ENCODE data around the gene CD160. TPM values are rescaled to one million over a fixed set of nuclear protein-coding genes. Genes with fewer than 3 reads are reported as not detected.

The CD160 gene
- total RNA-seq, 4 donors from 2014 or later, result 0.26 TPM; not detected in 3

DNA sequence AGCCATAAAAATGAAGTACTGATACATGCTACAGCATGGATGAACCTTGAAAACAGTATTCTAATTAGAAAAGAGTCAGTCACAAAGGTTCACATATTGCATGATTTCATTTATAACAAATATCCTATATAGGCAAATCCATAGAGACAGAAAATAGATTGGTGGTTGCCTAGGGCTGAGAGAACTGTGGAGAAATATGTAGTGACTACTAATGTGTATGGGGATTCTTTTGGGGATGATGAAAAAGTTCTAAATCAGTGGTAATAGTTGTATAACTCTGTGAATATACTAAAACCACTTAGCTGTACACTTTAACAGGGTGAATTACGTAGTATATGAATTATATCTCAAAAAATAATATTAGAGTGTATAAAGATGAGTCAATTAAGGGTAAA lies 58.8 kb downstream of the CD160 start:
- peak overlapping the region; percentile 21 to 81 (median 42) for H3K27ac ChIP-seq (replicated peaks in 1 of 4)

GRCh38 chr1:145782272-145783099 lies 63.2 kb downstream of the CD160 start:
- Histone ChIP-seq H3K27ac (replicated peaks in 1 of 4) (peak overlapping the region; percentile 81 to 84 (median 82)), H3K9me3 (no peaks in the 10 kb centered on the region), H3K4me3 (peak overlapping the region; percentile 44 to 58 (median 48)), H3K36me3 (peaks cover 0 to 20% (median 9%) of the 10 kb centered on the region in 4 donors), H3K27me3 (no peaks in the 10 kb centered on the region), H3K4me1 (peaks cover 19 to 62% (median 60%) of the 10 kb centered on the region in 4 donors)
- no peak for DNase-seq (ENCODE audit: extremely low spot score)
- WGBS, result 53% methylated on average over 10 of the region's 10 CpGs
- TF ChIP-seq POLR2AphosphoS5 (IDR thresholded peaks at IDR 0.05) (peak in 1 of 2 donors; percentile 47), CTCF (IDR thresholded peaks at IDR 0.05) (no peak)
- intact Hi-C loops (cut with DNase I), result no loop called here

More for the DNA sequence above, 58.8 kb downstream of the CD160 start:
- DNase-seq (ENCODE audit: extremely low spot score), result no peak
- Histone ChIP-seq H3K27me3 (no peaks in the 10 kb centered on the region), H3K9me3 (no peaks in the 10 kb centered on the region), H3K4me3 (no peak overlapping the region), H3K4me1 (peaks cover 16 to 81% (median 73%) of the 10 kb centered on the region in 4 donors), H3K36me3 (peaks cover 0 to 21% (median 8%) of the 10 kb centered on the region in 4 donors)
- intact Hi-C loops (cut with DNase I), result no loop called here
- TF ChIP-seq POLR2AphosphoS5 (IDR thresholded peaks at IDR 0.05) (no peak), POLR2A (IDR thresholded peaks at IDR 0.05; ENCODE audit: low read depth) (no peak), EP300 (IDR thresholded peaks at IDR 0.05) (no peak), CTCF (IDR thresholded peaks at IDR 0.05) (no peak)
- WGBS, result 56% methylated on average over 1 of the region's 1 CpG

- Histone ChIP-seq H3K9me3 (no peaks in the 10 kb centered on the region), H3K36me3 (peaks cover 0 to 24% (median 11%) of the 10 kb centered on the region in 4 donors), H3K4me3 (peak overlapping the region; percentile 44 to 58 (median 48)), H3K27me3 (no peaks in the 10 kb centered on the region), H3K27ac (replicated peaks in 1 of 4) (peak overlapping the region; percentile 81 to 84 (median 82)), H3K4me1 (peaks cover 15 to 42% (median 40%) of the 10 kb centered on the region in 4 donors)
- TF ChIP-seq POLR2AphosphoS5 (IDR thresholded peaks at IDR 0.05) (peak in 1 of 2 donors; percentile 73), CTCF (IDR thresholded peaks at IDR 0.05) (no peak), POLR2A (IDR thresholded peaks at IDR 0.05; ENCODE audit: low read depth) (no peak), EP300 (IDR thresholded peaks at IDR 0.05) (no peak)
- DNase-seq (ENCODE audit: extremely low spot score), result no peak
- 46% methylated on average over 3 of the region's 3 CpGs for WGBS
- intact Hi-C loops (cut with DNase I), result no loop called here
Observed at GRCh38 chr1:145784409-145784808, 65.1 kb downstream of the CD160 start.

GRCh38 chr1:145785547-145785946 lies 66.2 kb downstream of the CD160 start:
- Histone ChIP-seq H3K27ac (replicated peaks in 1 of 4) (peak overlapping the region; percentile 81 to 84 (median 82)), H3K36me3 (peaks cover 0 to 14% (median 7%) of the 10 kb centered on the region in 4 donors), H3K27me3 (no peaks in the 10 kb centered on the region), H3K4me3 (no peak overlapping the region), H3K9me3 (no peaks in the 10 kb centered on the region), H3K4me1 (peaks cover 15 to 32% (median 30%) of the 10 kb centered on the region in 4 donors)
- intact Hi-C loops (cut with DNase I), result loop anchor here (5.0 kb wide), 1 partner anchor 42 kb away; no protein-coding TSS in a partner anchor
- no peak for TF ChIP-seq POLR2A (IDR thresholded peaks at IDR 0.05; ENCODE audit: low read depth)
- TF ChIP-seq CTCF (IDR thresholded peaks at IDR 0.05), result no peak
- TF ChIP-seq EP300 (IDR thresholded peaks at IDR 0.05), result no peak
- no peak for TF ChIP-seq POLR2AphosphoS5 (IDR thresholded peaks at IDR 0.05)
- 73% methylated on average over 1 of the region's 1 CpG for WGBS
- no peak for DNase-seq (ENCODE audit: extremely low spot score)

Data from esophagus muscularis mucosa (tissue), 4 donors.